ENCODE results near the gene SPDYE17.
A peak's percentile ranks its signal among the peaks of the same experiment; 100 is the strongest.
"Not testable (repeated sequence)": the region's sequence is repeated elsewhere in the genome, so short reads cannot be mapped to it uniquely, and the experiment has no call there.

Gene SPDYE17, protein sequence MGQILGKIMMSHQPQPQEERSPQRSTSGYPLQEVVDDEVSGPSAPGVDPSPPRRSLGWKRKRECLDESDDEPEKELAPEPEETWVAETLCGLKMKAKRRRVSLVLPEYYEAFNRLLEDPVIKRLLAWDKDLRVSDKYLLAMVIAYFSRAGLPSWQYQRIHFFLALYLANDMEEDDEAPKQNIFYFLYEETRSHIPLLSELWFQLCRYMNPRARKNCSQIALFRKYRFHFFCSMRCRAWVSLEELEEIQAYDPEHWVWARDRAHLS

GRCh38 chr7:77032261-77032660, at the start of gene SPDYE17:
TSS of gene SPDYE17 (minus strand) at chr7:77032361. CDS start at chr7:77030570, 1,791 bp downstream.
- DNase-seq (ENCODE audit: low read depth); H3K4me3 ChIP-seq (ENCODE audit: low read depth, low read length): not testable (repeated sequence)

DNA sequence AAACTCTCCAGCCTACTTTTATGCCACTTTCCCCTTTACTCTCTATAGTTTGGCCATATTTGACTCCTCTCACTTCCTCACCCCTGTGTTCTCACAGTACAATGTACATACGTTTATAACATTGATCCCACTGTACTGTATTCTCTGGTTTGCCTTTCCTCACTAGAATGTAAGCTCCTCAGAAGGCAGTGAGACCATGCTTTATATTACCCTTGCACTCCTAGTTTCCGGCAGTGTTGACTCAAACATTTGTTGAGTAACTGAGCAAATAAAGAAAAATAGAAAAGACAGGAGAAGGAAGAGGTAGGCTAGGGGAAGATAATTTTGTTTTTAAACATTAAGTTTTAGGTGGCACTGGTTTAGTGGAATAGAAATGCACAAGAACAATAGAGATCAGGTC, 48.1 kb upstream of the SPDYE17 start:
- not testable (repeated sequence) for H3K4me3 ChIP-seq (ENCODE audit: low read depth, low read length); DNase-seq (ENCODE audit: low read depth)

- DNase-seq (ENCODE audit: low read depth); H3K4me3 ChIP-seq (ENCODE audit: low read depth, low read length): not testable (repeated sequence)
Observed at GRCh38 chr7:77079624-77080023, 47.5 kb upstream of the SPDYE17 start.

DNA sequence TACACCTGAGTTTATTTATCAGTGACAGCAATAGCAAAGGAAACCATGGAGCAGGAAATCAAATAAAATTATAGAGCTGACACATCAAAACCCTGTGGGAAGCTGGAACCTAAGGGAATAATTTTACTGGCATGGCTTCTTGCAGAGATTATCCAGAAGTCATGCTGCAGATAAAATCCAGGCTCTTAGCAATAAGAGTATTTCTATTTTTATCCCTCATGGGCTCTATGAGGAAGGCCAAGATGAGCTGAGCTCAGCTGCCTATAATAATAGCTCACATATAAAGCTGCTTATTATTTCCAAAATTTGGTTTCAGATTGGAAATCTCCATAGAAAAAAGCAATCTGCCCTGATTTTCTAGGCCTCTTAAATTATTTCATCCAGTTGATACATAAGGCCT, 47.0 kb upstream of the SPDYE17 start:
- not testable (repeated sequence) for DNase-seq (ENCODE audit: low read depth); H3K4me3 ChIP-seq (ENCODE audit: low read depth, low read length)

DNA sequence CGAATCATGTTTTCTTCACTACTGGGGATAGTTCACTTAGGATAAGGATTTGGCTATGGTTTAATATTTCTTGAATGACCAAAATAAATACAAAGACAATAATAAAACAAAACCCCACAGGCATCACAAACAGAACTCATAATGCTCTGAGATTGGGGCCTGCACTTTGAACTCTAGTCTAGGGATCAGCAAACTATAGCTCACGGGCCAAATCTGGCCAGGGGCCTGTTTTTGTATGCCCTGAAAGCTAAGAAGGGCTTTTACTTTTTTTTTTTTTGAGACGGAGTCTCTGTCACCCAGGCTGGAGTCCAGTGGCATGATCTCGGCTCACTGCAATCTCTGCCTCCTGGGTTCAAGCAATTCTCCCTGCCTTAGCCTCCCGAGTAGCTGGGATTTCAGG, 44.9 kb upstream of the SPDYE17 start:
- H3K4me3 ChIP-seq (ENCODE audit: low read depth, low read length) = not testable (repeated sequence)

GRCh38 chr7:77074786-77075396, 42.7 kb upstream of the SPDYE17 start:
- not testable (repeated sequence) for H3K4me3 ChIP-seq (ENCODE audit: low read depth, low read length)
- peak; percentile 3 for DNase-seq (ENCODE audit: low read depth)

More for the DNA sequence above, 44.9 kb upstream of the SPDYE17 start:
- DNase-seq (ENCODE audit: low read depth) = not testable (repeated sequence)

GRCh38 chr7:77071108-77071507, 38.9 kb upstream of the SPDYE17 start:
- not testable (repeated sequence) for DNase-seq (ENCODE audit: low read depth); H3K4me3 ChIP-seq (ENCODE audit: low read depth, low read length)

DNA sequence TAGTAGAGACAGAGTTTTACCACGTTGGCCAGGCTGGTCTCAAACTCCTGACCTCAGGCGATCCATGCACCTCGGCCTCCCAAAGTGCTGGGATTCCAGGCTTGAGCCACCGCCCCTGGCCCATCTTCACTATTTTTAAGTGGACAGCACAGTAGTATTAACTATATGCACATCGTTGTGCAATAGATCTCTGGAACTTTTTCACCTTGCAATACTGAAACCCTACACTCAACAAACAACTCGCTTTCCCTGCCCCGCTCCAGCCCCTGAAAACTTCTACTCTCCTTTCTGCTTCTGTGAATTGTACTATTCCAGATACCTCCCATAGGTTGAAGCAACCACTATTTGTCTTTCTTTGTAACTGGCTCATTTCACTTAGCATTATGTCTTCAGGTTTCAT, 33.7 kb upstream of the SPDYE17 start:
- peak; percentile 2 for DNase-seq (ENCODE audit: low read depth)
- H3K4me3 ChIP-seq (ENCODE audit: low read depth, low read length) = not testable (repeated sequence)

DNA sequence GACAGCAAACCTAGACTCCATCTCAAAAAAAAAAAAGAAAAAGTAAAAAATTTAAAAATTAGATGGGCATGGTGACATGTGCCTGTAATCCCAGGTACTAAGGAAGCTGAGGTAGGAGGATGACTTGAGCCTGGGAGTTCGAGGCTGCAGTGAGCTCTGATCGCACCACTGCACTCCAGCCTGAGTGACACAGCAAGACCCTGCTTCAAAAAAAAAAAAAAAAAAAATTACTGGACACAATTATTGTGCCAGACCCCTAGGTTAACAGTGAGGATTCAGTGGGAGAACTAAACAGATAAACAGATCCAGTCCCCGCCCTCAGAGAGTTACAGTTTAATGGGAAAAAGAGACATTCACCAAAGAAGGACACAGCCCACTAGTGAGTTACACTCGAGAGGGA, 31.6 kb upstream of the SPDYE17 start:
- H3K4me3 ChIP-seq (ENCODE audit: low read depth, low read length); DNase-seq (ENCODE audit: low read depth): not testable (repeated sequence)

GRCh38 chr7:77062557-77062956, 30.4 kb upstream of the SPDYE17 start, which contains the start of gene SPDYE18:
TSS of gene SPDYE18 (minus strand) at chr7:77062558. CDS start at chr7:77060512, 2,046 bp downstream.
- not testable (repeated sequence) for DNase-seq (ENCODE audit: low read depth); H3K4me3 ChIP-seq (ENCODE audit: low read depth, low read length)

DNA sequence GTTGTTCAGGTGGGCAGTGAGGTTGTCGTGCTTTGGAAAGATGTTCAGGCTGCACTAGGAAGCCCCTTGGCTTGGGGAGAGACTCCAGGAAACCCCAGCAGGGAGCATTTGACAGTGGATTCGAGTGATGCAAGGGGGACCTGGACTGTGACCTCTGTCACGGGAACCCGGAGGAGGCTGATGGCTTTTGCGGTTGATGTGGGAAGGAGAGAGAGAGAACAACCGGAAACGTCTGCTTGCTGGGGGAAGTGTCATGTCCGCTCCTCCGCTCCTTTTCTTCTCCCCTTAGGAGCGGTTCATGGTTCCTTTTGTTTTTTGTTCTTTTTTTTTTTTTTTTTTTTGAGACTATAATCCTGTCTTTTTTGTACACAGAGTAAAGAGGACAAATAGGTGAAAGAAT, 5.8 kb downstream of the SPDYE17 start:
- DNase-seq (ENCODE audit: low read depth); H3K4me3 ChIP-seq (ENCODE audit: low read depth, low read length): not testable (repeated sequence)

GRCh38 chr7:77010074-77010680, 22.0 kb downstream of the SPDYE17 start:
- not testable (repeated sequence) for H3K4me3 ChIP-seq (ENCODE audit: low read depth, low read length)
- peak; percentile 33 for DNase-seq (ENCODE audit: low read depth)

GRCh38 chr7:77008000-77008399, 24.2 kb downstream of the SPDYE17 start:
- not testable (repeated sequence) for H3K4me3 ChIP-seq (ENCODE audit: low read depth, low read length)
- peak; percentile 36 for DNase-seq (ENCODE audit: low read depth)

GRCh38 chr7:77006127-77007110, 25.7 kb downstream of the SPDYE17 start:
- DNase-seq (ENCODE audit: low read depth) = not testable (repeated sequence)

DNA sequence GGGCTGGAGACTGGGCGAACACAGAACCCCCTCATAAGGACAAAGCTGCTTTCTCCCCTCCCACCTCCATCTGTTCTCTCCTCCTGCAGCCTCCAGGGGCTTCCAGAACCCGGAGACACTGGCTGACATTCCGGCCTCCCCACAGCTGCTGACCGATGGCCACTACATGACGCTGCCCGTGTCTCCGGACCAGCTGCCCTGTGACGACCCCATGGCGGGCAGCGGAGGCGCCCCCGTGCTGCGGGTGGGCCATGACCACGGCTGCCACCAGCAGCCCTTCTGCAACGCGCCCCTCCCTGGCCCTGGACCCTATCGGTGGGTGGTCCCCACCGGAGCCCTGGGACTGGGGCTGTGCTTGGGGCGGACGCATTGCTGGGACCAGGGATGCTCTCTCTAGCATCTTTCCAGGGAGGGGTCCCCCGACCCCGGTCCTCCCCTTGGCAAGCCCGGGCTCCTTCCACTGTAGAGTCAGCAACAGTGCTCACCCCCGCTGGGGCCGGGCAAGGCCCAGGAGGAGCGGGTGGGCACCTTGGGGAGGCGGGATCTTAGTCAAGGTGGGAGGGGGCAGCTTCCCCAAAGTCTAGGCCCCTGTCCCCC, 26.6 kb downstream of the SPDYE17 start:
- DNase-seq (ENCODE audit: low read depth) = not testable (repeated sequence)

More at GRCh38 chr7:77006127-77007110, 25.7 kb downstream of the SPDYE17 start:
- H3K4me3 ChIP-seq (ENCODE audit: low read depth, low read length) = not testable (repeated sequence)

DNA sequence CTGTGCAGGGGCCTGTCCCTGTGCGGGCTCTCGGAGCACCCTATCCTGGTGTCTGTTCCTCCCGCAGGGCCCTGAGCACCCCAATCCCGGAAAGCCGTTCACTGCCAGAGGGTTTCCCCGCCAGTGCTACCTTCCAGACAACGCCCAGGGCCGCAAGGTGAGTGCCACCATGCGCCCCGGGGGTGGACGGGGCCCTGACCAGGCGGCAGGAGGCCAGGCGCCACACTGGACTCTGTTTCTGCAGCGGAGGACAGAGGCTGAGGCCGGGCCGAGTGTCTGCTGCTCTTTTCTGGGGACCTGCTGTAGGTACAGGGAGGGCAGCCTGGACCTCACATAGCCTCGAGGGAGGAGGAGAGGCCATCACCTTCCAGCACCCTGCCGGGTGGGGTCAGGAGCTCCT, 28.0 kb downstream of the SPDYE17 start:
- H3K4me3 ChIP-seq (ENCODE audit: low read depth, low read length); DNase-seq (ENCODE audit: low read depth): not testable (repeated sequence)

More for the DNA sequence above, 26.6 kb downstream of the SPDYE17 start:
- H3K4me3 ChIP-seq (ENCODE audit: low read depth, low read length) = not testable (repeated sequence)

DNA sequence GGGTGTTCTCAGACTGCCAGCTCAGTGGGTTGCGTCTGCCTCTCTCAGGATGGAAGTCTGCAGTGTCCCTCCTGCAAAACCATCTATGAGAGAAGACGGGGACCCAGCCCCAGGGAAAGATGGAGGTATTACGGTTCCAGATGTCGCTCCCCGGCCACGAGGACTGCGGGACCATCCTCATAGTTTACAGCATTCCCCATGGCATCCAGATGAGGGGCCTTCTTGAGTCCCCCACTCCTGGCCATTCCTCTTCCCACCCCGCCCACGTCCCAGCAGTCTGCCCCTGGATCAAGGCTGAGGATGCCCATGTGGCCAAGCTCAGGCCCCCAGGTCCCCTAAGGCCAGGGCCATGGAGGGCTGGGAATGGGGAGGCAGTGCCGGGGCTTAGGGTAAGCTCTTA, 28.9 kb downstream of the SPDYE17 start:
- DNase-seq (ENCODE audit: low read depth); H3K4me3 ChIP-seq (ENCODE audit: low read depth, low read length): not testable (repeated sequence)

DNA sequence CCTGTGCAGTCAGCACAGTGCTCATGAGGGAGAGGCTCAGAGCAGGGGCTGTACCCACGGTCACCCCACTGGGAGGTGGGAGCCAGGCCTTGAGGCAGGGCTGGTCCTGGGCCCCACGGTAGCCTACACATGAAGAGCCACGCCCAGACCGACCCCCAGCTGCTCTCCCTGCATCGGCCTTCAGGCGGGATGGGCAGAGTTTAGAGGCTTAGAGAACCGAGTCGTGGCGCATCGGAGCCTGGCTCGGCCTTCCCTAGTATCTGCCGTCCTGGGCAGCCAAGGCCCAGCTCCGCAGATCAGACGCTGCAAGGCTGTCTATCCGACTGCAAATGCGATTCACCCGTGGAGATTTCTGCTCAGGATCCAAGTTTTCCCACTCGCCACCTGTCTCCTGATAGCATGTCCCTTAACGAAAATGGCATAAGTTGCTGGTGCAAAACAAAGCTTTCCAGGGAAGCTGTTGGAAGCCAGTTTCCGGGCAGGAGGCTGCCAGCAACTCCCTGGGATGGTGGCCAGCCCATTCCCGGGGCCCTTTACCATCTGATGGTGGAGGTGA, 29.4 kb downstream of the SPDYE17 start:
- H3K4me3 ChIP-seq (ENCODE audit: low read depth, low read length); DNase-seq (ENCODE audit: low read depth): not testable (repeated sequence)
